Measurements from ENCODE around the gene CACNG5.

DNA sequence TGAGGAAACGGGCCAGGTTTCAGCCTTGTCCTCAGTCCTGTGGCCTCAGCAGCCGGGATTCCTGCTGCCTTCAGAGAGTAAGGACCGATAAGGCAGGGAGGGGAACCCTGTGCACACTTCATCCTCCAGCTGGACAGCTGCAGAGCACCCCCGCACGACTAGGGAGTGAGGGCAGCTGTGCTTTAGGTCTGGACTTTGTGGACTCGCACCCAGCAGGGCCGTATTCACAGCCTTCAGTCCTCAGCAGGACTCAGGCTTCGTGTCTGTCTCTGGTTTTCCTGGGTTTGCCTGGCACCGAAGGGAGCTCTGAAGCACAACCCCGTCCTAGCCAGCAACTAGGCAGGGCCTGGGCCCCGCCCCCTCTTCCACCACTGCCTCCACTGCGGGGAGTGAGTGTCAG, 45.8 kb upstream of the CACNG5 start:
- TF ChIP-seq CTCF (IDR thresholded peaks at IDR 0.05; ENCODE audit: borderline replicate concordance, extremely low read depth, low read length, poor library complexity, severe bottlenecking) = no peak
- no peak for TF ChIP-seq EZH2 (IDR thresholded peaks at IDR 0.05; ENCODE audit: borderline replicate concordance, low read depth, low read length, severe bottlenecking)
